ENCODE data around the gene KCNIP3. TPM values are rescaled to one million over a fixed set of nuclear protein-coding genes. Genes with fewer than 3 reads are reported as not detected.

The KCNIP3 gene
- total RNA-seq: not detected in 2 replicates

DNA sequence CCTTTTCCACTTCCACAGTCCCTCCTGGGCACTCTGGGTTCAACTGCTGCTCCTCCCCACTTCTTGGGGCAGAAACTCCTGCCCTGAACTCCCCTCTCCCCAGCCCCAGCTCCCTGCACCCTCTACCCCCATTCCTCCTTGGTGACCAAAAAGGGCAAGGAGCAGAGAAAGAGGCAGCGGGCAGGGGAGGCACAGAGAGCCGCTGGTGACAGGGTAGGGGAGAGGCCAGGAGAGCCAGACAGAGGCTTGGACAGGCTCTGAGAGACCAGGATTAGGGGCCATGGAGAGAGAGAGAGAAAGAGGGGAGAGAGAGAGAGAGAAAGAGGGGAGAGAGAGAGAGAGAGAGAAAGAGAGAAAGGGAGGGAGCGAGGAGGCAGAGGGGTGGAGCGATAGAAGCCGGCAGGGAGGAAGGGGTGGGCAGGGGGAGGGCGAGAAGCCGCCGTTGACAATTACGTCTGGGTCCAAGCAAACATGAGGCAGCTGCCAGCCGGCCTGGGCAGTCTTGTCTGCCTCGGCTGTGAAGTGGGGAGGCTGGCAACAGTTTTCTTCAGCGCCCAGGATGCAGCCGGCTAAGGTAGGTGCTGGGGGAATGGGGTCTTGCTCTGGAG, at the start of gene KCNIP3:
Gene KCNIP3 (plus strand): TSS at position 468 of the 608 bp plus-strand sequence. CDS start 92 bp downstream, at position 560.
- intact Hi-C loops (cut with micrococcal nuclease): no loop called here
- H3K9me3 Mint-ChIP-seq: no peaks in the 10 kb centered on the region
- no peaks in the 10 kb centered on the region for H3K36me3 Mint-ChIP-seq (ENCODE audit: low read depth)
- DNase-seq (ENCODE audit: low spot score): no peak
- peaks cover 3% of the 10 kb centered on the region for H3K27me3 Mint-ChIP-seq (ENCODE audit: insufficient read depth)
- H3K4me1 Mint-ChIP-seq (ENCODE audit: low read depth): no peaks in the 10 kb centered on the region
- H3K4me3 Mint-ChIP-seq: no peak within 1 kb of the TSS
- no peak within 1 kb of the TSS for H3K27ac Mint-ChIP-seq

DNA sequence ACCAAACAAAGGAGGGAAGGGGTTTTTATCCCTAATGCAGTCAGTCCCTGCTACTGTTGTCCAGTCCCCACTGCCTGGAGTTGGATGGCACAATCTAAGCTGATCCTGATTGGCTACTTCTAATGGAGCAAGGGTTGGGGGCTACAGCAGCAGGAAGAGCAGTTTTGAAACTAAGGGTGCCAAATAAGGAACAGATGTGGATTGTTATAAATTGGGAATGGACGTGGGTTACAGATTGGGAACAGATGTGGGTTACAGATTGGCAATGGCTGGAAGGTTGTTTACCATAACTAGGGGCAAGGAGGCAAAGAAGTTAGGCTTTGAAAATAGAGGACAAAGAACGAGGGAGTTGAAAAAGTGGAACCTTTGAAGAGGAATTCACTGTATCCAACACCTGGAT, 38.9 kb upstream of the KCNIP3 start:
- H3K9me3 Mint-ChIP-seq: peaks cover 20% of the 10 kb centered on the region
- DNase-seq (ENCODE audit: low spot score): no peak
- H3K4me3 Mint-ChIP-seq: no peak overlapping the region
- intact Hi-C loops (cut with micrococcal nuclease): no loop called here
- H3K4me1 Mint-ChIP-seq (ENCODE audit: low read depth): no peaks in the 10 kb centered on the region
- no peak overlapping the region for H3K27ac Mint-ChIP-seq
- H3K27me3 Mint-ChIP-seq (ENCODE audit: insufficient read depth): peaks cover 4% of the 10 kb centered on the region
- no peaks in the 10 kb centered on the region for H3K36me3 Mint-ChIP-seq (ENCODE audit: low read depth)

DNA sequence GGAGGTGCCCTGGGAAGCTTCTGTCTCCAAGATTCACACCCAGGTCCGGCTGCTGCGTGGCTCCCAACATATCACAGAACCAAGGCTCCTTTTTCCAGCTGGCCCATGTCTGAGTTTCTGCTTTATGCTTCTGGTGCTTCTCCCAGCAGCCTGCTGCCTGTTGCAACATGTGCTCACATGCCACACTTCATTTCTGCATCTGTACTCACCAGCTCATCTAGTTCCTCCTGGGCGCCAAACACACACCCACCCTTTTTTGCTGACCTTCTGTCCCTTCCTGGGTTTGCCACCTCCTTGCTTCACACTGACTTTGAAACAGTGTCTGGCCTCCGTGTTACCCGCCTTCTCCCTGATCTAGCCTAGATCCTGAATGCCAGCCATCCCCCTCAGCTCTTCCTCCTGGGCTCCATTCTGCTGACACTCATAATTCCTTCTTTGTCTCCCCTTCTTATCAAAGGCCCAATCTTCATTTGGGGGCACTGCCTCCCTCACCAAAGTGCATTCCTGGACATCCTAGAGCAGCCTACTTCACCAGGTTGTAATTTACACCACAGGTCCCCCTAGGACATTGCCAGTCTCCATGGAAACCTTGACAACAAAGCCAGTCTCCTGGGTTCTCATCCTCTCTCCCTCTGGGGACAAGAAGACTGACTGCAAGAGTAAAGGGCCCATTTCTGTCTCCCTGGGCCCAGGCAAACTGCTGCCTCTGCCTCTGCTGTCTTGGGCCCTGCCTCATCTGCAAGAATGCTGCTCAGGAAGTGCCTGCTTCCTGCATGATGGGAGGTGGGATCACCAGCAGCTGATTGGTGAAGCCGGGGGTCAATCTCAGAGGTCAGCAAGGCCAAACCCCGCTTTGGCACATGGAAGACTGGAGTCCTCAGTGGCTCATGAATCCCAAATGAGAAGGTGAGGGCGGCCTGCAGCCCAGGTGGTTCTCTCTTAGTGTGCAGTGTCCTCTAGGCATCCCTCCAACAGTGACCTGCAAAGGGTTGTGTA, 36.8 kb upstream of the KCNIP3 start:
- Mint-ChIP-seq H3K27ac (no peak overlapping the region), H3K4me3 (no peak overlapping the region), H3K27me3 (ENCODE audit: insufficient read depth) (peaks cover 4% of the 10 kb centered on the region), H3K36me3 (ENCODE audit: low read depth) (no peaks in the 10 kb centered on the region), H3K9me3 (peaks cover 20% of the 10 kb centered on the region), H3K4me1 (ENCODE audit: low read depth) (no peaks in the 10 kb centered on the region)
- intact Hi-C loops (cut with micrococcal nuclease): no loop called here
- no peak for DNase-seq (ENCODE audit: low spot score)

DNA sequence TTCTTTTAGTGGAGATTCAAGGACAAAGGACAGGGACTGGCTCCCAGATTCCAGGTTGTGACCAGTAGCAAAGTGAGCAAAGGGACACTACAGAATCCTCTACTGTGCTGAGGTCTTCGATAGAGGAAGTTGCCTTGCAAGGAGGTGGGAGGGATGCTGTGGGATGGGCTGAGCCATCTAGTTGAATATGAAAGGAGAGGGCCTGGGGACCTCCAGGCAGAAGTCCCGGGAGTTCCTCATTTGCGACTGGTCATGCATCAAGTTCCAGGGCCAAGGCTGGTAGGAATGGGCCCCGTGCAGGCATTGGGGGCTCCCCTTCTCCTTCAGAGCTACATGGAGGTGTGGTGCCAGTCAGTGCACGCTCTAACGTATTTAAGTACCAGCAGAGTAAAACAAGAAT, 35.5 kb upstream of the KCNIP3 start:
- H3K9me3 Mint-ChIP-seq: peaks cover 13% of the 10 kb centered on the region
- H3K27ac Mint-ChIP-seq: no peak overlapping the region
- no peak overlapping the region for H3K4me3 Mint-ChIP-seq
- no peak for DNase-seq (ENCODE audit: low spot score)
- intact Hi-C loops (cut with micrococcal nuclease): no loop called here
- H3K36me3 Mint-ChIP-seq (ENCODE audit: low read depth): no peaks in the 10 kb centered on the region
- H3K4me1 Mint-ChIP-seq (ENCODE audit: low read depth): no peaks in the 10 kb centered on the region
- no peaks in the 10 kb centered on the region for H3K27me3 Mint-ChIP-seq (ENCODE audit: insufficient read depth)

GRCh38 chr2:95262896-95263542, 34.1 kb upstream of the KCNIP3 start:
- H3K4me1 Mint-ChIP-seq (ENCODE audit: low read depth): no peaks in the 10 kb centered on the region
- intact Hi-C loops (cut with micrococcal nuclease): no loop called here
- H3K9me3 Mint-ChIP-seq: peaks cover 10% of the 10 kb centered on the region
- no peaks in the 10 kb centered on the region for H3K27me3 Mint-ChIP-seq (ENCODE audit: insufficient read depth)
- no peak for DNase-seq (ENCODE audit: low spot score)
- H3K27ac Mint-ChIP-seq: no peak overlapping the region
- H3K4me3 Mint-ChIP-seq: no peak overlapping the region
- H3K36me3 Mint-ChIP-seq (ENCODE audit: low read depth): no peaks in the 10 kb centered on the region

- no peaks in the 10 kb centered on the region for H3K9me3 Mint-ChIP-seq
Observed at GRCh38 chr2:95264624-95265023, 32.5 kb upstream of the KCNIP3 start.

DNA sequence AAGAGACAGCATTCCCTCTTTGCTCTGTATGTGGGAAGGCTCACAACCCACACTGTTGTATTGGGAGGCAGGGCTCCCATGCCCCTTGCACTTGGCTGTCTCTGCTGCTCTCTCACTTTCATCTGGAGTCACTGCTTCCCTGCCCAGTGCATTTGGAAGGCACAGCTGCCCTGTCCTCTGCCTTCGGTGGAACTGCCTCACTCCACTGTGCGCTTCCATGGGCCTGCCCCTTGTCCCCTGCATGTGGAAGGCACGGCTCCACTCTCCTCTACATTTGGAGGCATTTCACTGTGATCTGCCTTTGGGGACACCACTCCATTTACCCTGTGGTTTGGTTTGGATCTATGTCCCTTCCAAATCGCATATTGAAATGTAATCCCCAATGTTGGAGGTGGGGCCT, 32.0 kb upstream of the KCNIP3 start:
- Mint-ChIP-seq H3K27me3 (ENCODE audit: insufficient read depth) (no peaks in the 10 kb centered on the region), H3K4me1 (ENCODE audit: low read depth) (no peaks in the 10 kb centered on the region), H3K27ac (no peak overlapping the region), H3K9me3 (no peaks in the 10 kb centered on the region), H3K4me3 (no peak overlapping the region), H3K36me3 (ENCODE audit: low read depth) (no peaks in the 10 kb centered on the region)
- intact Hi-C loops (cut with micrococcal nuclease): no loop called here
- DNase-seq (ENCODE audit: low spot score): no peak

More at GRCh38 chr2:95264624-95265023, 32.5 kb upstream of the KCNIP3 start:
- no peaks in the 10 kb centered on the region for H3K4me1 Mint-ChIP-seq (ENCODE audit: low read depth)
- DNase-seq (ENCODE audit: low spot score): no peak
- no peak overlapping the region for H3K4me3 Mint-ChIP-seq
- no peaks in the 10 kb centered on the region for H3K36me3 Mint-ChIP-seq (ENCODE audit: low read depth)
- no peak overlapping the region for H3K27ac Mint-ChIP-seq
- H3K27me3 Mint-ChIP-seq (ENCODE audit: insufficient read depth): no peaks in the 10 kb centered on the region
- intact Hi-C loops (cut with micrococcal nuclease): no loop called here

DNA sequence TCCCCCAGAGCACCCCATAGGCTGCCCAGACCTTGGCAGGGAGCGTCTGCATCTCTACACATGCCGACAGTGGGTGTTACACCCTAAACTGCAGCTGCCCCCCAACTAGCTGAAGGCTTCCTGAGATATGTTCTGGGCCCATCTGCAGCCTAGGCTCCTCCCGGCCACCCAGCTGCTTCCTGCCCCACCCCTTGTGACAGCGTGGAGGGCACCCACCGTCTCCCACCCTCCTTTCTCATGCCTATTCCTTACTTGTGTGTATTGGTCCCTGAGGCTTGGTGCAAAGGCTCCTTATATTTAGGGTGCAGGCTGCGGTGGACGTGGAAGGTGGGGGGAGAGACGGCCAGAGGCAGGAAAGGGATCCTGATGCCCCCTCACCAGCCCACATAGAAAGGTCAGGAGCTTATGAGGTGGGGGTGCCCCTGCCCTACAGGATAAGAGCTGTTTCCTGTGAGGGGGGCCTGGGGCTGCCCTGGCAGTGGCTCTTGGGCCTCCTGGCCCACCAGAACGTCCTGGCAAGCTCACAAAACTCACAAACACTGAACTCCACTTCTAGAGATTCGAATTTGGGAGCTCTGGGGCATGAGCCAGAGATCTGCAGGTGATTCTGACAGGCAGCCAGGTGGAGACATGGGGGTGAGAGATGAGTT, 30.2 kb upstream of the KCNIP3 start:
- Mint-ChIP-seq H3K4me1 (ENCODE audit: low read depth) (no peaks in the 10 kb centered on the region), H3K27me3 (ENCODE audit: insufficient read depth) (no peaks in the 10 kb centered on the region), H3K27ac (no peak overlapping the region), H3K4me3 (no peak overlapping the region), H3K36me3 (ENCODE audit: low read depth) (no peaks in the 10 kb centered on the region), H3K9me3 (no peaks in the 10 kb centered on the region)
- no peak for DNase-seq (ENCODE audit: low spot score)
- intact Hi-C loops (cut with micrococcal nuclease): no loop called here

- H3K27me3 Mint-ChIP-seq (ENCODE audit: insufficient read depth): no peaks in the 10 kb centered on the region
- H3K27ac Mint-ChIP-seq: no peak overlapping the region
- no peaks in the 10 kb centered on the region for H3K9me3 Mint-ChIP-seq
- DNase-seq (ENCODE audit: low spot score): no peak
- intact Hi-C loops (cut with micrococcal nuclease): no loop called here
- H3K36me3 Mint-ChIP-seq (ENCODE audit: low read depth): no peaks in the 10 kb centered on the region
- H3K4me1 Mint-ChIP-seq (ENCODE audit: low read depth): no peaks in the 10 kb centered on the region
- no peak overlapping the region for H3K4me3 Mint-ChIP-seq
Observed at GRCh38 chr2:95267458-95268210, 29.5 kb upstream of the KCNIP3 start.

GRCh38 chr2:95268211-95269035, 28.7 kb upstream of the KCNIP3 start:
- DNase-seq (ENCODE audit: low spot score): no peak
- no peaks in the 10 kb centered on the region for H3K9me3 Mint-ChIP-seq
- H3K4me1 Mint-ChIP-seq (ENCODE audit: low read depth): no peaks in the 10 kb centered on the region
- intact Hi-C loops (cut with micrococcal nuclease): no loop called here
- no peaks in the 10 kb centered on the region for H3K27me3 Mint-ChIP-seq (ENCODE audit: insufficient read depth)
- H3K27ac Mint-ChIP-seq: no peak overlapping the region
- H3K36me3 Mint-ChIP-seq (ENCODE audit: low read depth): no peaks in the 10 kb centered on the region
- H3K4me3 Mint-ChIP-seq: no peak overlapping the region

DNA sequence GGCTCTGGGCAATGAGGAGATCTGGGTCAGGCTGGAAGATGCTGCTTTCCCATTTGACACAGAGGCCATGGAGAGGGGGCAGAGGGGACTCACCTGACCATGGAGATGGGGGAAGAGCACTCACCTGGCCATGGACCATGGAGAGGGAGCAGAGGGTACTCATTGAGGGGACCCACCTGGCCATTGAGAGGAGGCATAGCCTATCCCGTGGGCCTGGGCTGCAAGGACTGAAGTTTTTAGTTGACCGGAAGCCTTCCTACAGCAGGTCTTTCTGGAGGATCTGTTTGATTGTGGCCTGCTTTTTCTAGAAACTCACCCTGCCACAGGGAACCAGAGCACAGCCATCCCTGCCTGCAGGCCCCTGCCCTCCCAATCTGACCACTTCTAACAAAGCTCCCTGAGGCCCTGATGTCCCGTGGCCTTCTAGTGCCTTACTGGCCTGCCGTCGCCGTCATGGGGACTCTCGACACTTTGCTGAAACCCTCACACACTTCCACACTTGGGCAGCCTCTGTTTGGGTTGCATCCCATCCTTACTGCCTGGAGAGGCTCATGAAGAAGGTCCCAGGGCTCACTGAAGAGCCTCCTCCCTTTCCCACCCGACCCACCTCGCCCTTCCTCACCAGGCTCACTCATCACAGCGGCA, 28.0 kb upstream of the KCNIP3 start:
- no peak overlapping the region for H3K4me3 Mint-ChIP-seq
- no peaks in the 10 kb centered on the region for H3K36me3 Mint-ChIP-seq (ENCODE audit: low read depth)
- no peaks in the 10 kb centered on the region for H3K9me3 Mint-ChIP-seq
- intact Hi-C loops (cut with micrococcal nuclease): no loop called here
- DNase-seq (ENCODE audit: low spot score): no peak
- H3K27ac Mint-ChIP-seq: no peak overlapping the region
- H3K4me1 Mint-ChIP-seq (ENCODE audit: low read depth): no peaks in the 10 kb centered on the region
- H3K27me3 Mint-ChIP-seq (ENCODE audit: insufficient read depth): no peaks in the 10 kb centered on the region

Measured in activated T-helper 1 cell treated with anti-CD3 and anti-CD28 coated beads, Interleukin-12 subunit alpha, Interleukin-12 subunit beta, Interleukin-2, Interleukin-4 antibody, amounts not matched to agents 30 ng/mL and 10 ng/mL and 1 ng/mL, durations not matched to agents 14 hours and 24 hours and 36 hours (primary cell).